VCaP (cell line): ENCODE data around the gene NRXN3.

Source experiments
- H3K27ac ChIP-seq: fragments of 450-650 bp; 2 replicates; pipeline ENCODE4 v1.5.1; 2017
- CTCF ChIP-seq: fragments of 450-650 bp; conservative IDR thresholded peaks from 2 replicates; pipeline ENCODE4 v1.5.1; 2017; ENCODE audit warnings: mild to moderate bottlenecking, moderate library complexity

The NRXN3 gene

DNA sequence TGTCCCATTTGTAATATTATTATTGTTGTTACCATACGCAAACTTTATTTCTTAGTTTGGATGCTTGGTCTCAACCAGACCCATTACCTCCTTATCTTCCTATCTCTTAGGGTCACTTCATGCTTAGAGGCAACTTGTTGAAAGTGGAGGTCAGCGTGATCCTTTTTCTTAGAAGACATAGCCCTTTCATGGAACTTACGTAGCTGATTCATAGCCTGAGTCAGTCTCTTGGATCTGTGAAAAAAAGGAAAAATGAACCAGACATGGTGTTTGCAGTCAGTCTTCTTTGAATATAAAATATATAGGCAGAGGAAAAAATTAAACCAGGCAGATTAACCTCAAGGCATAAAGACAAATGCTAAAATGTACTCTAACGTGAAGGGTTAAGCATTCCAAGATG lies 1427.4 kb downstream of the NRXN3 start:
- H3K27ac ChIP-seq, result no peak overlapping the region
- TF ChIP-seq CTCF, result no peak

DNA sequence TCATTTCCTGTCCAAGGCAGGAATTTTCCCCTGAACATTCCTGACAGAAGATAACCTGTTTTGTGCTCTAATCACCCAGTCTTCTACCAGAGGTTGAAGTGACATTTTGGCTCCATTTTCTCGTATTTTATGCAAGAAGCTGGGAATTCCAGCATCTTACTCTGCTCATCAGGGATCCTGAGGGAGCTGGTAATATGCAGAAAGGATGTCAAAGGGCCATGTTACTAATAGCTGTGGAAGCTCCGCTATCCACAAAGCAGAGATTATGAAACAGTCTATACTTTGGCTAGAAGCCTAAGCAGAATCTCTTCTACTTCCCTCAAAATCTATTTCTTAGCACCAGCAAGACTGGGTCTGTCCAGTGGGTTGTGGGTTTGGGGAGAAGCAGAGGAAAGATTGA lies 1428.2 kb downstream of the NRXN3 start:
- TF ChIP-seq CTCF, result no peak
- H3K27ac ChIP-seq, result no peak overlapping the region

DNA sequence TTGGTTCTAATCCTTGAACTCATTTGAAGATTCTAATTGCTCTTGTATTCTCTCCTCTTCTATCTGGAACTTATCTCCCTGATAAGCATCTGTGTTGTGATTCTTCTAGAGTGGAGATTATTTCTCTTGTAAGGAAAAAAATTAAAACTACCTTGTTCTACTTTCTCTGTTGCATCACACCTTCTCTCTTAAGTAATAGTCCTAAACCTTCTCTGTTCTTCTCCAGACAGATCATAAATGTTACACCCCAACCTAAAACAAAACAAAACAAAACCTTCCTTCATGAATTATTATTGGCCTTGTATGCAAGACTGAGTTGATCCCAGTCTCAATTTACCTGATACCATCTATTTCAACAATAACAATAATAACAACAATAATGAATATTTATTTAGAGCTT lies 1429.1 kb downstream of the NRXN3 start:
- no peak for TF ChIP-seq CTCF
- H3K27ac ChIP-seq, result no peak overlapping the region

DNA sequence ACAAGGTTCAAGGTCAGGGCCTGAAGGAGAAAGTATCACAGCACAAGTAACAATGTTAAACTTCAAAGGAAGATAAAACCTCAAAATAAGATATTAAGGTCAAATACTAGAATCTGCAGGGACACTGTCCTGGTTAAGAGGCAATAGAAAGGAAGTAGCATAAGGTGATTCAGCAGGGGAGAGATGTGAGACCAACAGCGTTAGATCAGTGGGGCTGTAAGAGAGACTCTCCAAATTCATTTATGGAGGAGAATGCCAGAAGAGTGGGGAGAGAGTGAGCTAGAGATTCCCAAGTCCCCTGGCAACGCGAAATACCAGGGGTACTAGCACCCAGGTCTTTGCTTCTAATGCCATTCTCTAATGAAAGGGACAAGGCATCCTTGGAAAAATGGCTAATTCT lies 1430.2 kb downstream of the NRXN3 start:
- no peak overlapping the region for H3K27ac ChIP-seq
- no peak for TF ChIP-seq CTCF

GRCh38 chr14:79601579-79601978 lies 1431.4 kb downstream of the NRXN3 start:
- H3K27ac ChIP-seq, result no peak overlapping the region
- TF ChIP-seq CTCF, result no peak

GRCh38 chr14:79602045-79602444 lies 1431.9 kb downstream of the NRXN3 start:
- H3K27ac ChIP-seq, result no peak overlapping the region
- no peak for TF ChIP-seq CTCF

DNA sequence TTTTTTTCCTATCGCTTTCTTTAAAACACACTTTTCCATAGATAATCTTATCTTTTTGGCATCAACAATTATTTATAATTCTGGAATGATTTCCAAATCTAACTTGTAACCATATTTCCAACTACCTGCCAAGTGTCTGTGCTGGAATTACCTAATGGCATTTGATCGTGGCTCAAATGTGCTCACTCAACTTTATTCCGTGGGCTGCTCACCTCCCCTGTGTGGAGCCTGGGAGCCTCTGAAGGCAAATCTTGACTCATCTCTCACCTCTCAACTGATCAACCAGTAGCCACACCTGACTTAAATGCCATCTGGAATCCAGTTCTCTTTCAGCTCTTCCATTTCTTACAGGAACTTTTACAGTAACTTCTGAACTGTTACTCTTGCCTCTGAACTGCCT lies 1432.6 kb downstream of the NRXN3 start:
- TF ChIP-seq CTCF, result no peak
- no peak overlapping the region for H3K27ac ChIP-seq

DNA sequence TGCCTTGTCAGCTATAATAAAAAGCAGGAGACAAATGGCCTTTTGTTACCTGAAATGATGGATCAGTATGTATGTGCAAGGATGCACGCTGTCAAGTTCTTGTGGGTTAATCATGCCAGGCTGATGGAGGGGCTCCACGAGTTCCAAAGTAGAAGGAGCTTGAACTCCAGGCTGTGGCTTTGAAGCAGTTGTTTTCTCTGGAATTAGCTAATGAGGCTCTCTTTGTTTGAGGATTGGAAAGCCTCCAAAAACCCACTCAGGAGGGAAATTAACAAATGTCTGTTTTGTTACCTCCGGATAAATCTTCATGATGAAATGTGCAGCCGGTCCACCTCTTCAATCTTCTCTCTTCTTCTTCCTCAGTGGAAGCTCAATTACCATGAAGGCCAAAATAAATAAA lies 1435.7 kb downstream of the NRXN3 start:
- H3K27ac ChIP-seq, result no peak overlapping the region
- TF ChIP-seq CTCF, result no peak
